ENCODE measurements around the gene REN.

DNA sequence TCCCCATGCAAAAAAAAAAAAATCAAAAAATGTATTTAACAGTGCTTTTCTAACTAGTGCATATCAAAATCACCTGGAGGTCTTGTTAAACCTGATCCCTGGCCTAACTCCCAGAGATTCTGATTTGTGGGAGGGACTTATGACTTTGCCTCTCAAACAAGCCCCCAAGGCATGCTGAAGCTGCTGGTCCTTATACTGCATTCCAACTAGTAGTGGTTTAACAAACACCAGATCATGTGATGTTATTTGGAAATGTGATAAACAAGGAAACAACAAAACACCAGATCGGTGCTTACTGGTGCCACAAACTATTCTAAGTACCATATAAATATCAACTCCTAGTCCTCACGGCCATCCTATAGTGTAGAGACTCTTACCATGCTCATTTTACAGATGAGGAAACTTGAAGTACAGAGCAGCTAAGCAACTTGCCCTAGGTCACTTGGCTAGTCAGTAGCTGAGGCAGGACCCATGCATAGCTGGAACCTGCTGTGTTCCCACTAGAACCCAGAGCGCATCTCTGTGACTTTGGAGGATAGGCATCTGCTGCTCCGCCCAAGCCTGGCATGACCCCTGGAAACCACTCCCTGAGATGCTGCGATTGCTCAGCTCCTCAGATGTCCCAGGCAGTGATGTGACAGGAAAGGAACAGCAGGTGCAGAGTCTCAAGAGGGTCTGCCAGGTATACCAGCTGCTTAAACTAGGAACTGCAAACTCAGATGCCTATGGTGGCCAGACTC, 55.1 kb downstream of the REN start:
- TF ChIP-seq ZNF331 (CRISPR knock-in tag; IDR thresholded peaks at IDR 0.05) (no peak), EZH2 (conservative IDR thresholded peaks at IDR 0.05; ENCODE audit: low read depth, low read length) (no peak), SOX6 (IDR thresholded peaks at IDR 0.05) (no peak), SOX6 (CRISPR knock-in tag; IDR thresholded peaks at IDR 0.05) (no peak), POLR2A (IDR thresholded peaks at IDR 0.05; ENCODE audit: insufficient read depth in 1 of 2, low read depth in 2 of 2, low read length in 2 of 2) (no peak), ZNF660 (CRISPR knock-in tag; IDR thresholded peaks at IDR 0.05; ENCODE audit: borderline replicate concordance, low read depth) (no peak)

Data from HepG2 (cell line).